HUDEP-2 (cell line): ENCODE measurements around the gene CASP9.
"Not testable (repeated sequence)": the region's sequence is repeated elsewhere in the genome, so short reads cannot be mapped to it uniquely, and the experiment has no call there.

ENCODE experiments used
- DNase-seq, 76 experiments: peaks; one replicate each; lab custom pipeline; 2025; ENCODE audit not compliant: unreplicated experiment in 76 of 76; lab: John Stamatoyannopoulos, UW

The CASP9 gene

GRCh38 chr1:15526490-15527339 lies 2.7 kb upstream of the CASP9 start, which contains the start of gene DNAJC16:
DNAJC16 (plus strand) TSS chr1:15526848; CDS start chr1:15529106, 2,258 bp downstream.
- peak in 75 of 76 experiments; percentile 52 to 100 (median 99) for DNase-seq

- no peak for DNase-seq
These were observed 2.0 kb upstream of the CASP9 start for GRCh38 chr1:15526021-15526489.

DNA sequence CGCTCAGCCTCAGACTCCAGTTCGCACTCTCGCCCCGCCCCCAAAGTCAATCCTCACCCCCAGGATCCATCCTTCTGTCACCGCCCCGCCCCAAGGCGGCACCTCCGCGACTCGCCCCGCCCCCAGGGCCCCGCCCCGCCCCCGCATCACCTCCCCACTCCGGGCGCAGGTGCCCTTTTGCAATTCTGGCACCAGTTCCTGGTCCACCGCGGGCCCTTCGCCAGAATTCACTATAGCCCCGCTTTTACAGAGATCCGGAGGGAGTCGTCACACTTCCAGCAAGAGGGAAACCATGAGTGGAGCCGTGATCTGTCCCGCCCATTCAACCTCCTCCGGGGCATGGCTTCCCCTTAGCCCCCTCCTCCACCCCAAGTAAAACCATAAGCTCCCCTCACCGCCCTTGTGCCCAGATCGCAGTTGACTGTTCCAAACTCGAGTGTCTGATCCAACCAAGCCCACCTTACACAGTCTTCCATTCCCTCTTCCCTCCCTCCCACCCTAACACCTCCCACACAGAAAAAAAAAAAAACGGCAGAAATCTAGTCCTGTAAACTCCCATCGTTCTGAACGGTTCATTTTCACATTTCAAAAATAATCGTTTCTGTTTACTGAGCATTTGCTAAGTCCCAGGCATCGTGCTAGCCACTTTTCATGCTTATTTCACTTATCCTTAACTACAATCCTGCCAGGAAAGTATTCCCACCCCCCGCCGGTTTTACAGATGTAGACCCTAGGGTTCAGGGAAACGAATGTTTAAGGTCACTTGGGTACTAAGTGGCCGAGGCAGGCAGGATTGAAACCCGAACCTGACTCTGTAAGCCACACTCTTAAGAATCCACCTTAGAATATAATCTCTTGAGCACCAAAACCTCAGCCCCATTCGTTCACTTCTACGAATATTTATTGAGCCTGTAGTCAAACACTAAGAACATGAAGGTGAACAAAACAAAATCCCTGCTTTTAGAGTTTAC lies 1.3 kb upstream of the CASP9 start:
- peak in 3 of 76 experiments; percentile 2 to 94 (median 81) for DNase-seq

- DNase-seq = peak; percentile 40 to 99 (median 99)
These were observed 451 bp upstream of the CASP9 start for GRCh38 chr1:15524283-15525049.

DNA sequence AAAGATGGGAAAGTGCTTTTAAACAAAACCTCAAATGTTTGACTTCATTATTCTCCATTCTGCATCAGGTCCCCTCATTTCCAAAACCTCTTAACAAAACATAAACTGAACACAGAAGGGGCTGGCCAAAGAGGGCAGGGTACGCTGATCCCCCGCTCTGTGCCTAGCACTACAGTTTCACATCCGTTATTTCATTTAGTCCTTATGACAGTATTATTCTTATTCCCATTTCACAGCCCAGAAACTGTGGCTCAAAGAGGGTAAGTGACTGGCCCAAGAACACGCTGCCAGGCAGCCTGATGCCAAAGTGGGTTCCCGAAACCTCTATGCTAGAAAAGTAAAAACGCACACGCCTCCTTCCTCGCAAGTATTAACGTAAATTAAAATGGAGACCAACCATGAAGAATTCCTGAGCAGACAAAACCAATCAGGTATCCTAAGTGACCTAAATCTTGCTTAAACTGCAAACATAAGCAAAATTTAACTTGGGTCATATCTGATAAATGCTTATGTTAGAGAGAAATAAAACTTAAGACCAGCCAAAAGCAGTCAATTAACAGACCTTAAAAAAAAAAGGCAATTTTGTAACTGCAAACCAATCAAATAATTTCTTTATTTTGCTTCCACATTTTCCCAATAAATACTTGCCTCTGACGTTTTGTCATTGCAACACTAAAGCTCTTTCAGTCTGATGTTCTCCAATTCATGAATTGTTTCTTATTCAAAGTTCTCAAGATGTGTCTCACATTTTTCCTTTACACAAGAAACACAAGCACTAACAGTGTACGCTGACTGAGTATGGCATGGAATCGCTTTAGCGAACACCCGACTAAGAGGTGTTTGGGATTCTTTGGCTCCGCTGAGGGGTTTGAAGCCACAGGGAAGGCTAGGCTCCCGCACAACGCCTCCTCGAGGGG lies 653 bp downstream of the CASP9 start:
- peak in 1 of 76 experiments; percentile 35 for DNase-seq

- no peak for DNase-seq
These were observed 1.5 kb downstream of the CASP9 start for GRCh38 chr1:15522551-15522950.

GRCh38 chr1:15521206-15521906 lies 2.7 kb downstream of the CASP9 start:
- DNase-seq = not testable (repeated sequence)

DNA sequence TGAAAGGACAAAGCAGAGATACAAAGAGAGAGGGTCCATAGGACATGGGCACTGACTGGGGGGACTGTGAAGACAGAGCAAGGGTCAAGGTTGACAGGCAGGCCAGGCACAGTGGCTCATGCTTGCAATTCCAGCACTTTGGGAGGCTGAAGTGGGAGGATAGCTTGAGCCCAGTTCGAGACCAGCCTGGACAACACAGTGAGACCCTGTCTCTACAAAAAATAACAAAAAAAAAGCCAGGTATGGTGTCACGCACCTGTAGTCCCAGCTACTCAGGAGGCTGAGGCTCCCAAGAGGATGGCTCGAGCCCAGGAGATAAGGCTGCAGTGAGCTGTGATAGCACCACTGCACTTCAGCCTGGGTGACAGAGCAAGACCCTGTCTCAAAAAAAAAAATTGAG lies 4.4 kb downstream of the CASP9 start:
- no peak for DNase-seq

DNA sequence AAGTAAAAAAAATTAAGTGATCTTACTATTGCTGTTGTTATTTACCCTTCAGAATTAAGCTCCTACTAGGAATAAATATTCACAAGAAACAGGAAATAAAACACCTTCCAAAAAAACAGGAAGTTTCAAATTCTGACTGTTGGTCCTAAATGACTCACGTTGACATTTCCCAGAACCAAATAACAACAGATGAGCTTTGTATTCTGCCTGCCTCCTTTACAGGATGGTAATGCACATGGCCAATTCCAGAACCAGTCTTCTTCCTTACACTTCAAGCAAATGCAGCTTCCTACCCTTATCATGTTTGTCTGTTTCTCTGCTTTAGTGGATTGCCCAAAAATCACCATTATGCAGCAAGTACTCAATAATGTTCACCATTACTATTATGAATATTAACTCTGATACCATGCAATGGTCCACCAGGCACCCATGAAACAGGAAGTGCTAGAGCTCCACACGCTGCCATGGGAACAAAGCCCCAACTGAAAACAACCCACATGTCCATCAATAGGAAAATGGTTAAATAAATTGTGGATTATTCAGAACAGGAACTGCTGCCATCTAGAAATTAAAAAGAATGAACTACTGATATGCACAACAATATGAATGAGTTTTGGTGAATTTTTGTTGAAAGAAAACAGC lies 8.9 kb downstream of the CASP9 start:
- DNase-seq = peak in 1 of 76 experiments; percentile 12

DNA sequence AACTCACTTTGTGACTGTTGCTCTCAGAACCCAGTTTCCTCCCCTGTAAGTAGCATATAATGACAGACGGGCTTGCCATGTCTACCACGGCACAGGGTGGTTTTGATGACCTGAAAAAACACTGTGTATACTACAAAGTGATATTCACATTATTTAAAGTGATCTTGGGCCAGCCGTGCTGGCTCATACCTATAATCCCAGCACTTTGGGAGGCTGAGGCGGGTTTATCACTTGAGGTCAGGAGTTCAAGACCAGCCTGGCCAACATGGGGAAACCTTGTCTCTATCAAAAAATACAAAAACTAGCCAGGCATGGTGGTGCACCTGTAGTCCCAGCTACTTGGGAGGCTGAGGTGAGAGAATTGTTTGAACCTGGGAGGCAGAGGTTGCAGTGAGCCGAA lies 9.5 kb downstream of the CASP9 start:
- DNase-seq = not testable (repeated sequence)

DNA sequence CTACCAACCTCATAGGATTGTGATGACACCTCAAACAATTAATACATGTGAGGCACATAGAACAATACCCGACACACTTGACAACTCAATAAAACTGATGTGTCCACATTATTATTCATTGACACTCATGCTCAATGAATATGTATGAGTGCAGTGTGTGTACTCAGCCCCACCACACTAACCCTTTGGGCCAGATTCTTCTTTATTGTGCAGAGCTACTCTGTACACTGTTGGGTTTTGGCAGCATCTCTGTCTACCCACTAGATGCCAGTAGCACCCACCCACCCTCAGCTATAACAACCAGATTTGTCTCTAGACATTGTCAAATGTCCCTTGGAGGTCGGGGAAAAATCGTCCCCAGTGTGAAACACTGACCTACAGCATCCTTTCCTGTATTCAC lies 10.1 kb downstream of the CASP9 start:
- no peak for DNase-seq

DNA sequence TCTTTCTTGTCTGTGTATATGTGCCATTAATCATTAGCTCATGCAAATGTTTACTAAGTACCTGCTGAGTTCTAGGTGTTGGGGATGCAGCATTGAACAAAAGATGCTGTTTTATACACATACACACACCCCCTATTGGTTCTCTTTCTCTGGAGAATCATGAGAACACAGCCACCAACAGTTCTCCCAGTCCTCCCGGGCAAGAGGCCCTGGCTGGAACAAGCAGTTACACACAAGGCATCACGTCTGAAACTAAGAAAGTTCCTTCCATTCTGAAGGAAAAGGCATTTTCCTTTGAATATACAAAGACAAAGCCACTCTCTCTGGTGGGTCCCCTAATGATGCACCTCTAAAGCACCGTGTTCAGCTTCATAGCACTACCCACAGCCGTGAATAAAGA lies 10.8 kb downstream of the CASP9 start:
- DNase-seq = no peak

- DNase-seq = no peak
These were observed 13.2 kb downstream of the CASP9 start for GRCh38 chr1:15510611-15511405.

DNA sequence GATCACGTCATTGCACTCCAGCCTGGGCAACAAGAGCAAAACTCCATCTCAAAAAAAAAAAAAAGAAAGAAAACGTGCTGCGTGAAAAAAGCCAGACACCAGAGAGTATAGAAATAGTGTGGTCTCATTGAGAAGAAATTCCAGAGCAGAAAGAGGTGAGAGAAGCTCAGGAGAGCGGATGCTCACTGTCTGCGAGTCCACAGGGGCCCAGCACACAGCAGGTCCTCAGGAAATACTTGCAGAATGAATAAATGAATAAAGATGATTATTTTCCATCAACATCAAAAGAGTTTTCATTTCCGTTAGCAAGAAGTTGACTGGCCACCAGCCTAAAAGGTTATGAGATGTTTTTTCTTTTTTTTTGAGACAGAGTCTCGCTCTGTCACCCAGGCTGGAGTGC lies 14.4 kb downstream of the CASP9 start:
- no peak for DNase-seq

DNA sequence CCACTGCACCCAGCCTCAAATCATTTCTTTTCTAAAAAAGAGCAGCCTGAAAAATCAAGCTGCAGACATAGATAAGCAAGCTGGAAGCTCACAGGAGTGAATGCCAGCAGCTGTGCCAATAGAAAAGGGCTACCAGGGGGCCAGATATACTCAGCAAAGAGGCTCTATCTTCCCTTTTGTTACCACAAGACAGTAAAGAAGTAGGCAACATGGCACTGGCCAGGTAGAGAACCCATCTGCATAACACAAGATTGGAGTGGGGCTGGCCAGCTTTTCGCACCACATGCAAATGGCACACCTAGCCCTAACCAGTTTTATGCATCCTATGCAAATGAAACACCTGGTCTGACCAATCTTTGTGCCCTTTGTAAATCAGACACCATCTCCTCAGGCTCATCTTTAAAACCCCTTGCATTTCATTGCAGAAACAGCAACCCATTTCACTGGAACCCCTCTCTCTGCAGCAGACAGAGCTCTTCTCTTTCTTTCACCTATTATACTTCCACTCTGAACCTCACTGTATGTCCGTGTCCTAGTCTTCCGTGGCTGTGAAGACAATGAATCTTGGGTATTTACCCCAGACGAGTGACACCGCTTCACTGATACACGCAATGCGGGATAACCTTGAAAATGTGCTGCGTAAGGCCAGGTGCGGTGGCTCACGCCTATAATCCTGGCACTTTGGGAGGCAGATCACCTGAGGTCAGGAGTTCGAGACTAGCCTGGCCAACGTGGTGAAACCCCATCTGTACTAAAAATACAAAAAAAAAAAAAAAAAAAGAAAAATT lies 15.1 kb downstream of the CASP9 start:
- peak in 60 of 76 experiments; percentile 2 to 71 (median 30) for DNase-seq

GRCh38 chr1:15507278-15507677 lies 16.7 kb downstream of the CASP9 start:
- DNase-seq = no peak

DNA sequence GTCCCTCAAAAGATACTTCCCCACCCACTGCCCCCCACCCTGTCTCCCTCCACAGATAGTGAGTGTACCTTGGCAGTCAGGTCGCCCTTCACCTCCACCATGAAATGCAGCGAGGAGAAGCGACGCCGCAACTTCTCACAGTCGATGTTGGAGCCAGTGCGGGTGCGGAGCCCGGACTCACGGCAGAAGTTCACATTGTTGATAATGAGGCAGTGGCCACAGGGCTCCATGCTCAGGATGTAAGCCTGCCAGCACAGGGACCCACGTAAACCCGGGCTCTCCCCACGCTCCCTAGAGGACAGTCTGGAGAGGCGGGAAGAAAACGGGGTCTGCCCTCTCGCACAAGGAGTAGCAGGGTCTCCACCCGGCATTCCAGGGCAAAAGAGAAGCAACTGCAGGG lies 17.2 kb downstream of the CASP9 start:
- DNase-seq = no peak
